AG10803 (cell line): ENCODE results near the gene RABGAP1L.
A peak's percentile ranks its signal among the peaks of the same experiment; 100 is the strongest.

ENCODE experiments used
- DNase-seq: peaks from one replicate; pipeline ENCODE4 v3.0.0; 2010; ENCODE audit warnings: low read depth
- H3K4me3 ChIP-seq: 2 replicates; pipeline ENCODE4 v1.5.1; 2011; ENCODE audit warnings: mild to moderate bottlenecking, low read length, control low read depth
- TF ChIP-seq, protein P1 (sequence below): conservative IDR thresholded peaks from 2 replicates; pipeline ENCODE4 v1.5.1; 2011; ENCODE audit warnings: mild to moderate bottlenecking, low read length, control low read depth, inconsistent platforms

RABGAP1L gene

DNA sequence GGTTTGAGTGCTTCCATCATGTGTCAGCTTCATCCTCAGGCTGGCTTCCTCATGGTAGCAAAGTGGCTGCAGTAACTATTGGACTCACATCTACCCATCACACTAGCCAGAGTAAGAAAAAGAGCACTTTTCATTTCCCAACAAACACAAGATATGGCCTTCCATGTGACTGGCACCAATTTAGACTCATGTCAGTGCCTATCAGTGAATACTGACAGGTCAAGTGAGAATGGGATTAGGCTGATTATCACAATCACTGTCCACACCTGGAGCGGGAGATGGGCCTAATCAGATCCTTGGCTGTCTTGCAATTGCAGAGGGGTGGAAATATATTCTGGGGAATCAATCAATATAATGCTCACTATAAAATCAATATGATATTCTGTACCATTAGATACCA, 2.9 kb upstream of the RABGAP1L start:
- DNase-seq = no peak
- TF ChIP-seq, protein P1, sequence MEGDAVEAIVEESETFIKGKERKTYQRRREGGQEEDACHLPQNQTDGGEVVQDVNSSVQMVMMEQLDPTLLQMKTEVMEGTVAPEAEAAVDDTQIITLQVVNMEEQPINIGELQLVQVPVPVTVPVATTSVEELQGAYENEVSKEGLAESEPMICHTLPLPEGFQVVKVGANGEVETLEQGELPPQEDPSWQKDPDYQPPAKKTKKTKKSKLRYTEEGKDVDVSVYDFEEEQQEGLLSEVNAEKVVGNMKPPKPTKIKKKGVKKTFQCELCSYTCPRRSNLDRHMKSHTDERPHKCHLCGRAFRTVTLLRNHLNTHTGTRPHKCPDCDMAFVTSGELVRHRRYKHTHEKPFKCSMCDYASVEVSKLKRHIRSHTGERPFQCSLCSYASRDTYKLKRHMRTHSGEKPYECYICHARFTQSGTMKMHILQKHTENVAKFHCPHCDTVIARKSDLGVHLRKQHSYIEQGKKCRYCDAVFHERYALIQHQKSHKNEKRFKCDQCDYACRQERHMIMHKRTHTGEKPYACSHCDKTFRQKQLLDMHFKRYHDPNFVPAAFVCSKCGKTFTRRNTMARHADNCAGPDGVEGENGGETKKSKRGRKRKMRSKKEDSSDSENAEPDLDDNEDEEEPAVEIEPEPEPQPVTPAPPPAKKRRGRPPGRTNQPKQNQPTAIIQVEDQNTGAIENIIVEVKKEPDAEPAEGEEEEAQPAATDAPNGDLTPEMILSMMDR = no peak
- no peak overlapping the region for H3K4me3 ChIP-seq

DNA sequence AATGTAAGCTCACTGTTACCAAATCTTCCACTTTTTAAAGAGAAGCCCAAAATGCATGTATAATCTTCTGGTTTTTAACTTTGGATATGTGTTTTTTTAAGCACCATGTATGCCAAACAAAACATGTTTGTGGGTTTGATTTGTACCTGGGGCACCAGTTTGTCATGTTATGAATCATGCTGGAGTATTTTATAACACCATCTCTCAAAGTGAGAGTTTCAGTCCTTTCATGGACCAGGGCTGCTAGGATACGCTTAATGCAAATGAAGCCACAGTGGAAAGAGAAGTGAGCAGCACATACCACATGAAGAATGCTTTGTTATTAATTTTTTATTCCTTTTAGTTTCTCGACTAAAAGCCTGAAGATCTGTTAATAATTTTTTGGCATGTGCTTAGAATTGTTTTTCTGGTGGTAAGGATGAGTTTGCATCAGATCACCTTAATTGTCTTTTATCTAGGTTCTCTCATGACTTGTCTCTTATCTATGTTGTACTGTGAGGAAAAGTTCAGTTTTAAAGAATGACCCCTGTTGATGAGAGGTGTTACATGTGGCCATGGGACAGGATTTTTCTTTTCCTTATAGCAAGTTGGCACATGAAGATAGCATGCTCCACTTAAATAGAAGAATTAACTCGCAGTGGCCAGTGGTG, 2.0 kb upstream of the RABGAP1L start:
- H3K4me3 ChIP-seq = no peak overlapping the region
- no peak for DNase-seq
- TF ChIP-seq, protein P1 = no peak

DNA sequence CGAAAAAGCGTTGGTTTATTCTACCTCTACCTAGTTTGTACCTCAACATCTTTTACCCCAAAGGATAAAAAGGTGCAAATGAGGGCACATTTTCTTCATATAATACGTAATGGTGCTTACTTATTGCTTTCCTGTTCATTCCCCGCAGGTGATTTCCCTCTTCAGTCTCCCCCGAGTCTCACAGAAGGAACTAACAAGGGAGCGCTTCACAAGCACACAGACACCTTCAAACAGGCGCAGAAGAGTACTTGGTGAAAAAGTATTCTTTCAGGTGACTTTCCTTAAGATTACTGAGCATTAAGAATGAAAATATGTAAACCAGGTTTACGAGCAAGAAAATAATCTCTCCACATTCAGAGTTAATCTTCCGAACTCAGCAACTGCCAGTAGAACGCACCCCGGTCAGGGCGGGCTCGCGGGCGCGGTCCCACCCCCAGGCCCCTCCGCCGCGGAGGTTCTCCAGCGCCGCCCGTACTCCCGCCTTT, 511 bp upstream of the RABGAP1L start:
- TF ChIP-seq, protein P1 = no peak
- H3K4me3 ChIP-seq = peak overlapping the region; percentile 68
- DNase-seq = no peak

DNA sequence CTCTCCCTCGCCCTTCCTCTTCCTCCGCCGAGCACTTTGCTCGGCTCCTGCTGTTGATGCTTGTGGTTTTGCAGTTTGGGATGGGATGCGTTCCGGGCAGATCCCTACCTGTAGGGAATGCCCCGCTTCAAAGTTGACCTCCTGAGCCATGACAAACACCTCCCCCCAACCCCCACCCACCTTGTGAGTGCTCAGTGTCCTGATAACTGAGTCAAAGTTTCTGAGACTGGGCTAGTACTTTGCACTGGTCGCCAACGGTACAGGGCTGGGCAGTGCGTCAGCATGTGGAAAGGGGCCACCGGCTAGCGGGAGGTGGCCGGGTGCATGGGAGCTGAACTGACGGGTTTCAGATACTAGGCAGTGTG, 771 bp downstream of the RABGAP1L start:
- peak; percentile 28 for DNase-seq
- TF ChIP-seq, protein P1 = no peak
- H3K4me3 ChIP-seq = peak overlapping the region; percentile 84

DNA sequence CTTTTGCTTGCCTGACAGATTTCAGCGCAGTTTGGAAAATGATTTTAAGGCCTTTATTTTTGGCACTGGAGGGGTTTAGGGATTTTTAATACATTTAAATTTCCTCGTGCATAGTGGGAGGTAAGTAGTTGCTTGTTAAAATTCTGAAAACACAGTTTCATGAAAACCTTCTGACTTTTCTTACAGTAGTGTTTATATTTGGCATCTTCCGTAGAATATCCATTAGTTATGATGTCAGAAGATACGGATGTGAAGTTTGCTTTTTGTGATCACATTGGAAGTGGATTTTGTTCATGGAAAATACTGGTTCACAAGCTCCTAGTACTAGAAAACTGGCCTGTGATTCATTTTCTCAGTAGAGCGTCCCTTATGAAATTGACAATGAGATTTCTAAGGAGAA, 1.3 kb downstream of the RABGAP1L start:
- no peak for DNase-seq
- TF ChIP-seq, protein P1 = no peak

DNA sequence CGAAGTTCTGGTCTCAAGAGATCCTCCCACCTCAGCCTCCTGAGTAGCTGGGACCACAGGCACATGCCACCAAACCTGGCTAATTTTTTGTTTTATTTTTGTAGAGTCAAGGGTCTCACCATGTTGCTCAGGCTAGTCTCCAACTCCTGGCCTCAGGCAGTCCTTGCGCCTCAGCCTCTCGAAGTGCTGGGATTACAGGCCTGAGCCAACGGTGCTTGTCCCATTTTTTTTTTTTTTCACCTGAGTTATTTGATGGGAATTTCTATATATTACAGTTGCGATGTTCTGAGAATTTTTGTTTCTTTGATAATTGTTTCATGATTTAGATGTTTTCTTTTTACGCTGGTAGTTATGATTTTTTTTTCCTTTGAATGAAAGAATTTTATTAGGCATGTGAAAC, 2.5 kb downstream of the RABGAP1L start:
- no peak for DNase-seq
- TF ChIP-seq, protein P1 = no peak
- H3K4me3 ChIP-seq = no peak overlapping the region

More for the DNA sequence above, 1.3 kb downstream of the RABGAP1L start:
- peak overlapping the region; percentile 84 for H3K4me3 ChIP-seq

DNA sequence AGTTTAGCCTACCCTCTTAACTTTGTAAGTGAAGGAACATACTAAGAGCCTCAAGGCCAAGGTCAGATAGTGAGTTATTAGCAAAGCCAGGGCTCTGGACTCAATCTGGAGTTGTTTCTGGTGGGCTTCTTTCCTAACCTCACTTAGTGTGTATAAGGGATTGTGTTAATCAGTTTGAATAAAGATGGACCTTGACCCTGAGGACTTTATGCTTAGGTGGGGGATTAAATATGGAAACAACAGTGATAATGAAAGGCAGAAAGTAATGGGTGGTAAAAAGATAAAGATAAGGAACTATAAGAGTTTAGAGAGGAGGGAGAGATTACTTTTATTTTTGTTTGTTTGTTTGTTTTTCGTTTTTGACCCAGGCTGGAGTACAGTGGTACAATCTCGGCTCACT, 5.5 kb downstream of the RABGAP1L start:
- no peak for DNase-seq
- TF ChIP-seq, protein P1 = no peak

More for the DNA sequence above, 5.5 kb downstream of the RABGAP1L start:
- H3K4me3 ChIP-seq = no peak overlapping the region
